Measurements from ENCODE around the gene TTR. TPM values are rescaled to one million over a fixed set of nuclear protein-coding genes. Genes with fewer than 3 reads are reported as not detected.

TTR gene
- total RNA-seq, 1 donor from 2014 or later, result not detected

GRCh38 chr18:31614044-31614443 lies 22.4 kb downstream of the TTR start:
- intact Hi-C loops (cut with micrococcal nuclease), result loop anchor here (10.0 kb wide), 1 partner anchor 111 kb away; no protein-coding TSS in a partner anchor

GRCh38 chr18:31616586-31616985 lies 24.9 kb downstream of the TTR start:
- intact Hi-C loops (cut with micrococcal nuclease), result loop anchor here (10.0 kb wide), 1 partner anchor 108 kb away; no protein-coding TSS in a partner anchor

- intact Hi-C loops (cut with micrococcal nuclease), result loop anchor here (10.0 kb wide), 1 partner anchor 108 kb away; no protein-coding TSS in a partner anchor
Observed at GRCh38 chr18:31617031-31617717, 25.5 kb downstream of the TTR start.

GRCh38 chr18:31618801-31619200 lies 27.1 kb downstream of the TTR start:
- intact Hi-C loops (cut with micrococcal nuclease), result loop anchor here (10.0 kb wide), 1 partner anchor 106 kb away; no protein-coding TSS in a partner anchor

GRCh38 chr18:31619291-31619690 lies 27.6 kb downstream of the TTR start:
- intact Hi-C loops (cut with micrococcal nuclease), result loop anchor here (10.0 kb wide), 1 partner anchor 106 kb away; no protein-coding TSS in a partner anchor

GRCh38 chr18:31624892-31625640 lies 33.4 kb downstream of the TTR start:
- intact Hi-C loops (cut with micrococcal nuclease), result no loop called here

GRCh38 chr18:31626409-31626808 lies 34.7 kb downstream of the TTR start:
- intact Hi-C loops (cut with micrococcal nuclease), result no loop called here

GRCh38 chr18:31630549-31630948 lies 38.9 kb downstream of the TTR start:
- intact Hi-C loops (cut with micrococcal nuclease), result no loop called here

GRCh38 chr18:31631526-31631925 lies 39.8 kb downstream of the TTR start:
- intact Hi-C loops (cut with micrococcal nuclease), result no loop called here

- intact Hi-C loops (cut with micrococcal nuclease), result no loop called here
Observed at GRCh38 chr18:31632356-31632755, 40.7 kb downstream of the TTR start.

- intact Hi-C loops (cut with micrococcal nuclease), result no loop called here
Observed at GRCh38 chr18:31633392-31634330, 42.0 kb downstream of the TTR start.

- intact Hi-C loops (cut with micrococcal nuclease), result no loop called here
Observed at GRCh38 chr18:31634331-31634713, 42.6 kb downstream of the TTR start.

GRCh38 chr18:31636387-31636786 lies 44.7 kb downstream of the TTR start:
- intact Hi-C loops (cut with micrococcal nuclease), result no loop called here

GRCh38 chr18:31637445-31637844 lies 45.8 kb downstream of the TTR start:
- intact Hi-C loops (cut with micrococcal nuclease), result no loop called here

- intact Hi-C loops (cut with micrococcal nuclease), result no loop called here
Observed at GRCh38 chr18:31643003-31643402, 51.3 kb downstream of the TTR start.

- intact Hi-C loops (cut with micrococcal nuclease), result no loop called here
Observed at GRCh38 chr18:31645411-31645810, 53.7 kb downstream of the TTR start.

GRCh38 chr18:31646332-31647126 lies 54.9 kb downstream of the TTR start:
- intact Hi-C loops (cut with micrococcal nuclease), result no loop called here

GRCh38 chr18:31647127-31647753 lies 55.6 kb downstream of the TTR start:
- intact Hi-C loops (cut with micrococcal nuclease), result no loop called here
